HL-60 (cell line): ENCODE results near the gene ZNF365.

Experiments used
- CTCF ChIP-seq: IDR thresholded peaks from one replicate; pipeline ENCODE4 v1.5.1; 2011; ENCODE audit warnings: low read length, control low read depth, inconsistent platforms; ENCODE audit not compliant: insufficient read depth
- GABPA ChIP-seq: IDR thresholded peaks from 2 replicates; pipeline ENCODE4 v1.6.1; 2012; ENCODE audit warnings: low read depth
- POLR2AphosphoS5 ChIP-seq: IDR thresholded peaks from 2 replicates; pipeline ENCODE4 v1.6.1; 2012; ENCODE audit warnings: low read depth
- REST ChIP-seq: IDR thresholded peaks from 2 replicates; pipeline ENCODE4 v1.6.1; 2012; ENCODE audit warnings: low read depth; ENCODE audit not compliant: insufficient replicate concordance

GRCh38 chr10:62348029-62348428 is 26.1 kb upstream of the ZNF365 start:
- TF ChIP-seq CTCF (no peak), POLR2AphosphoS5 (no peak), GABPA (no peak), REST (no peak)
